WTC11 (cell line): ENCODE measurements around the gene SEPTIN8.

Source experiments
- AFF4 ChIP-seq: sonication (generic); formaldehyde crosslinking; IDR thresholded peaks from 2 replicates; pipeline ENCODE4 v1.8.1; 2023; ENCODE audit warnings: mild to moderate bottlenecking, missing genetic modification reagents, borderline replicate concordance
- ATF1 ChIP-seq: sonication (generic); formaldehyde crosslinking; IDR thresholded peaks from 2 replicates; pipeline ENCODE4 v1.8.1; 2023; ENCODE audit warnings: mild to moderate bottlenecking, moderate library complexity, missing genetic modification reagents
- CTCF ChIP-seq: fragments of 200-600 bp; IDR thresholded peaks from 2 replicates; pipeline ENCODE4 v1.8.0; 2022; ENCODE audit warnings: antibody characterized with exemption
- MAX ChIP-seq: sonication (generic); formaldehyde crosslinking; IDR thresholded peaks from 2 replicates; pipeline ENCODE4 v1.8.0; 2022; ENCODE audit warnings: mild to moderate bottlenecking, missing genetic modification reagents
- SMAD3 ChIP-seq: sonication (generic); formaldehyde crosslinking; IDR thresholded peaks from 2 replicates; pipeline ENCODE4 v1.8.0; 2022; ENCODE audit warnings: missing genetic modification reagents, mild to moderate bottlenecking, borderline replicate concordance

DNA sequence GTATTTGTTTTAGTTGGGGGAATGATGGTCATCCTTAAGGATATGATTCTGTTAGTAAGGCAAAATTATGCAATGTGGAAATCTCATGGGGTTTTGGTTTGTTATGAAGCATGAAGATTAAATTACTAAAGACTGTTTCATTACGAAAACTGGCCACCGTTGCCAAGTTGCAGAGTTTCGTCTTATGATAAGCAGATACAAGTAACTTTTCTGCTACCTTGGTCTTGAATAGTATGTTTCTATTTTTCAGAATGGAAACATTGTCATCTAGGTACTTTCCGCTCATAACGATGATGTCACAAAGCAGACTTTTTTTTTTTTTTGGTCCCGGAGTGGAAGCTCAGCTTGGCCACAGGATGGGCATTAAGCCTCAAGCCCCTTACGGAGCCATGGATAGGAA, 25.6 kb downstream of the SEPTIN8 start:
- TF ChIP-seq CTCF: no peak
- no peak for TF ChIP-seq SMAD3 (CRISPR knock-in tag)
- no peak for TF ChIP-seq ATF1 (CRISPR knock-in tag)
- no peak for TF ChIP-seq AFF4 (CRISPR knock-in tag)
- no peak for TF ChIP-seq MAX (CRISPR knock-in tag)
